NCI-H2081 treated with DMSO at 0.1 percent for 48 hours (cell line): ENCODE results near the gene SLC35G4.
"Not testable (repeated sequence)": the region's sequence is repeated elsewhere in the genome, so short reads cannot be mapped to it uniquely, and the experiment has no call there.

Experiments used
- DNase-seq: peaks from one replicate; lab custom pipeline; 2025; lab: John Stamatoyannopoulos, UW

Gene SLC35G4

DNA sequence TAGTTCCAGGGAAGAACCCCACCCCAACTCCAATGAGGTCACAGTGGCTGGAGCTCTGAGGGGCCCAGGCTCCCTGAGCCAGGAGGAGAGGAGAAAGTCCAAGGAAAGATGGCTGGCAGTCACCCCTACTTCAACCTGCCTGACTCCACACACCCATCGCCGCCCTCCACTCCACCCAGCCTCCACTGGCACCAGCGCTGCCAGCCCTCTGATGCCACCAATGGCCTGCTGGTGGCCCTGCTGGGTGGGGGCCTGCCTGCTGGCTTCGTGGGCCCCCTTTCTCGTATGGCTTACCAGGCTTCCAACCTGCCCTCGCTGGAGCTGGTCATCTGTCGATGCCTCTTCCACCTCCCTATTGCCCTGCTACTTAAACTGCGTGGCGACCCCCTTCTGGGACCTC is at the start of gene SLC35G4:
TSS of gene SLC35G4 (plus strand) at position 109 of the 400 bp plus-strand sequence. CDS start at position 109, 0 bp downstream.
- DNase-seq: not testable (repeated sequence)

DNA sequence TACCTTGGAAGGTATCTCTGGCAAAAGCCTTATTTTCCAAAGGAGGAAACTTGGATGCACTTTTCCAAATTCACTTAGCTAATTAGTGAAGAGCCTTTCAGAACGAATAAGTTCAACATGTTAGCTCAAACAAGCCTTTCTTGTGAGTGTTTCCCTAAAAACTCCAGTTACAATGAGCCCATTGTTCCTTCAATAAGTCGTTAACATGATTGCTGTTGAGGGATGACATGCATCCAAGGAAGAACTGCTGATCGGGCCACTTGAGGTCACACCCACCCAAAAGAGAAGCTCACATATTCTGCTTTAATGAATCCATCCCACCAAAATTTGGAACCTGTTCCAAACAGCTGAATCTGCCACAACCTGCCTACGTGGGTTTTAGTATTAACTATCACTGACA is 48.1 kb upstream of the SLC35G4 start:
- no peak for DNase-seq

DNA sequence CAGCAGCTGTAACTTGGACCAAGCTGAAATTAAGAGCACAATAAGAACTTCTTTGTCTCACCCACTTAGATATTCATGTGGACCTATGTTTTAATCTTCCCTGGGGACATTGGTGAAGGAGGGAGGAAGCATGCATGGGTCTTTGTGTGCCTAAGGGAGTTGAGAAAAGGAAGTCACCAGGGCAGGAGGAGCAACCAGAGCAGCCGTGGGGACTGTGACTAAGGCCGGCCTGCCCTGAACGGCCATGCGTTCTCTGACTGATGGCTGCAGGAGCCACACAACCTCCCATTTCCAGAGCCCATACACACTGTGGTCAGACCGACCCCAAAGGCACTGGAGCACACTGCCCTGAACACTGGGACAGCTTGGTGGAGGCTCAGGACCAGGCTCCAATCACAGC is 43.7 kb upstream of the SLC35G4 start:
- no peak for DNase-seq

DNA sequence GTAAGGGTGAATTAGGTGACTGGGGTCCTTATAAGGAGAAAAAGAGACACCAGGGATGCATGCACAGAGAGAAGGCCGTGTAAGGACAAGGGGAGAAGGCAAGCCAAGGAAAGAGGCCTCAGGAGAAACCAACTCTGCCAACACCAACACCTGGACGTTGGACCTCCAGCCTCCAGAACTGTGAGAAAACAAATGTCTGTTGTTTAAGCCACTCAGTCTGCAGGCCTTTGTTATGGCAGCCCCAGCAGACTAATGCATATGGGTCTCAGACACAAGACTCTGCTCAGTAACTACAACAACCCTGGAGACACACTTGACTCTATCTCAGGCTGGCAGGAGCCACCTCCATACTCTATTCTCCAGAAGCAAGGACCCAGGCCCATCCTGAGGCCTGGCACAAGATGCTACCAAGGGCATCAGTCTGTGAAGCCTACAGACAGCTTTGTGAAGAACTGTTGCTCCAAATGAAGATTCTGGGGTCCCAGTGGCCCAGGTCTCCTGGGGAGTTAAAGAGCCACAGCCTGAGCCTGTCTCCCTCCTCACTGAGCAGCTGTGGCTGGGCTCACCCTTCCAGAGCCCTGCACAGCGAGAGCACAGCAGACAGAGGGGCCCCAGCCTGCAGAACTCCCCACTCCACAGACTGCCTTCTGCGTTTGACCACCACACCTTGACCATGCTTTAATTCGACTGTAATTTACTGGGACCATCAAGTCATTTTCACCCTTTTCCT is 43.0 kb upstream of the SLC35G4 start:
- DNase-seq: no peak

DNA sequence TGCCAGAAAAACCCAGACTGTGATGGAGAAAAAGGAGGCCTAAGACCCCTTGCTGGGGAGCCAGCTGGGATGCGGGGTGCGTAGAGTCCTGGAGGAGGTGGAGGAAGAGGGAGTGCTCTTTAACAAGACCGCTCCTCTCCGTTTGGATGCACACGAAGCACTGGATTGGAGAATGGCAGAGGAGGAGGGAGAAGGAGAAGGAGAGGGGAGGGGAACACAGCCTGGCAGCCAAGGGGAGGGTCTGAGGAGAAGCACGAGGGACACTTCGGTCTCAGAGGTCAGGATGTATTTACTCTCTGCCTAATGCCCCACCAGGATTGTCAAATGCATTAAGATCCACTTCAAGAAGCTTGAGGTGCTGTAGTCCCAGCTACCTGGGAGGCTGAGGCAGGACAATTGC is 42.0 kb upstream of the SLC35G4 start:
- DNase-seq: no peak

DNA sequence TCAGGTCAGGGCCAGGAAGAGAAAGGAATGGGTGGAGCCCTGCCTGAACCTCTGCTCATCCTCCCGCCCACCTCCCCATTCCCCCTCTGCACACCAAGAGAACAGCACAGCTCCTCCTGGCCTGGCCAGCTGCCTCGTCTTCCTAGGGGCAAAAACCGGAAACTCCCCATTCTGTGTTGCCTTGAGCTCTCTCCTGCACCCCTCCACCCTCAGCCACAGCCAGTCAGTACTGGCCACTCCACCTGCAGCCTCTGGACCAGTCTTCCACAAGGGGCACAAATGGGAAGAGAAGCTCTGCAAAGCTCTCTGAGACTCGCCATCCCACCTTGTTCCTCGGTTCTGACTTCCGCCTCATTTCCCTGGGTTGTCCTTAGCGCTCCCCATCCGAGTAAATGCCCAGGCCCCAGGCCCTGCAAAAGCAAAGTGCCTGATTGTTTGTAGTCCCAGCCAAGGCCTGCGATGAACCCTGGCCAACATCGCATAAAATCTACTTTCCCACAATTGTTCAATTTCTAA is 39.3 kb upstream of the SLC35G4 start:
- no peak for DNase-seq

DNA sequence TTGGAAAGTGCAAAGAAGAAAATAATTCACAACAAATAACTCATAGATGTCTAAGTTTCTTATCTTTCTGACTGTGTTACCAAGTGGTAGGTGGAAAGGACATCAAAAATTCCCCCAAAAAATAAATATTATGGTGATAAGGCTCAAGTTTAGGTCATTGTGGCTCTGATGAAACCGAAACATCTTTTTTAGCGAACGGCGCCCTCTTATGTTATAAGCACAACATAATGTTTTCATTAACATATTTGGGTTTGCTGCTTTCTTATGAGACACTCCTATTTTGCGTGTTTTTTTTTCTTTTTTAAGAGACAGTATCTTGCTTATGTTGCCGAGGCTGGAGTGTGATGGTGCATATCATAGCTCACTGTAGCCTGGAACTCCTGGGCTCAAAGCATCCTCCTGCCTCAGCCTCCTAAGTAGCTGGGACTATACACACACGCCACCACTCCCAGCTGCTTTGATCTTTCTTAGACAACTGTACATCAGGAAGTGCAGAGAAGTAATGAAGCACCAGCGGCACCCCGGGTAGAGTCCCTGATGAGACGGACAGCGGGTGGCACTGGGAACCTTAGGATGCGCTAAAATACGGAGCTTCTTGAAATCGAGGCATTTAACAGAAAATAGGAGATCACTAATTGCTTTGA is 38.5 kb upstream of the SLC35G4 start:
- no peak for DNase-seq

DNA sequence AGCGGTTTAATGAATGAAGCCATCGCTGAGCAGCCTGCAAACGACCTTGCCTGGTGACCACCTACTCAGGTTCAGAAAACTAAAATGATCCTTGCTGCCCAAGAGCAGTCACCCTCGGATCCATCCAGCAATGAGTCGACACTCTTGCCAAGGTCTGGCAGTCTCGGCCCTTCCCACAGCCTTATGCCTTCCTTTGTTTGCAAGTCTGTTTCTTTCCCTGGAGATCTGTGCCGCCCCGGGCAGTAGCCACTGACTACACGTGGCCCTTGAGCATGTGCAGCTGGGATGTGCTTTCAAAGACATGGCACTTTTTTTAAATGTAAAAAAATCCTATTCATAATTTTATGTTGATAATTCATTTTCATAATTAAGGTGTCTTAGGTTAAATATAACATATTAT is 37.2 kb upstream of the SLC35G4 start:
- DNase-seq: no peak

DNA sequence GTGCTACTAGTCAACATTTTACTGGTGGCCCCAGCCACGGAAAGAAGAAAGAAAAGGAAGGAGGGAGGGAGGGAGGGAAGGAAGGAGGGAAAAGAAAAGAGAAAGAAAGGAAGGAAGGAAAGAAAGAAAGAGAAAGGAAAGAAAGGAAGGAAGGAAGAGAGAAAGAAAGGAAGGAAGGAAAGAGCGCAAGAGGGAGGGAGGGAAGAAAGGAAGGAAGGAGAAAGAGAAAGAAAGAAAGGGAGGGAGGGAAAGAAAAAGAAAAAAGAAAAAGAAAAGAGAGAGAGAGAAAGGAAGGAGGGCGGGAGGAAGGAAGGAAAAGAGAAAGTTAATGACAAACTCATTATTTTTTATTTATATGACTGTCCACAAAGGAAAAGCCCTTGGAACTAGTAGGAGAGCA is 34.9 kb upstream of the SLC35G4 start:
- DNase-seq: no peak

DNA sequence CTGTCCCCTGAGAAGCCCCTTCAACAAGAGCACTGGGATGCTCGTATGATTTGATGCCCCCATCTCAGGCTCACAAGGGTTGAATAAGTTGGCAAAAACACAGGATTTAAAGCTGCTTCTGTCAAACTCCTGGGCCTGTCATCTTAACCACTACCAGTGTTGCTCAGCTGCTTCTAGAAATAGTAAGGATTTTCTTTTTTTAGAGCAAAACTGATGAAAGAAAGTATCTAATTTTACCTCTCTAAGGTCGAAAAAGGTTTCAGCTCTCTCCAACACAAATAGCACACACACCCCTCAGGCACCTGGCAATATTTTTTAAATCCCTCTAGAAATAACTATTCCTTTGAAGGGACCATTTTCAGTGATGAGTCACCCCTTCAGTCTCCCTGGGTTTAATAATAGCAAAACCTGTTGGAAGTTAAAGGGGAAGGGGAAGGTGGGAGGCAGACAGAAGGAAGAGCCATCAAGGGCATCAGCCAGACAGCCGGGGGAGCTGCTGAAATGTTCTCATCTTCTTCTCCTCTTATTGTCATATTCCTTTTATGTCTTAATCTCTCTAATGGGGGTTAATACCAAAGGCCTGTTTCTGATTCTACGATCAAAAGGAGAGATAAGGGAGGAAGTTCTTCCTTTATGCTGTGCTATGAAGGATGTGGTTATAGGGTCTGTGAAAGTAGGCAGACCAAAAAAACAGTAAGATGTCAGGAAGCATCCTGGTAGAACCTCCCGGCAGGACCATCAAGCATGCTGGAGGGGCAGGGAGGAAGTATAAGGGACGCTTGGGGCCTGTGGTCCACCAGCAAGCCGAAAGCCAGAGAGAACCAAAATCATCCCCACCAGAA is 31.9 kb upstream of the SLC35G4 start:
- no peak for DNase-seq

DNA sequence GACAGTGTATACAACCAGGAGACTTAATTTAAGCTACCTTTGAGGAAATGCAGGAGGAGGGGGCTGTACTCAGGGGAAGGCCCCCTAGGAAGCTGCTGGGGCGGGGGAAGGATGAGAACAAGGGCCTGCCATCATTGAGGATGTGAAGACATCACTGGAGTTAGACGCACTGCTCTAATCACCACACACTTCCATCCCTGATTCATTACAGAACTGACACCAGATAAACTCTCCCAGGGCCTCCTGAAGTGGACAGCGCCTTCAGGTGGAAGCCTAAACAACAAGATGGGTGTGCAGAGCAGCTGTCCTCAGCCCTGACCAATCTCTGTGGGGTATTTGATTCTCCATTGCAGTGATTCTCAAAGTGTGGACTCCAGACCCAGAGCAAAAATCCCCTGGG is 30.6 kb upstream of the SLC35G4 start:
- no peak for DNase-seq

DNA sequence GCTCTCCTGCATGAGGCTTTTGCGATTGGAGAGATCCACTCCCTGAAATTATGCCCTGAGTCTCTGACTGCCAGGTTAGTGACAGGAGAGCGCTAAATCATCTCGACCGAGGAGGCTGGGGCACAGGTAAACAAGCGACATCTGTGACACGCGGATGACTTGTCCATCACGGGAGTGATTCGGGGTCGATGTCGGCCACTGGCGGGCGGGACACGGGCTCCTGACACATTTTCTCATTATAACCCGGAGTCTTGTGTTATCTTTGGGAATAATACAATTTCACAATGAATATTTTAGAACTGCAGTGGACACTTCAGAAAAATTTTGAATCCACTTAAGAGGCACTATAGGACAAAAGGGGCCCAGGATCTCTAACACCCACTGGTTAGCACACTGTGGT is 29.5 kb upstream of the SLC35G4 start:
- DNase-seq: no peak

DNA sequence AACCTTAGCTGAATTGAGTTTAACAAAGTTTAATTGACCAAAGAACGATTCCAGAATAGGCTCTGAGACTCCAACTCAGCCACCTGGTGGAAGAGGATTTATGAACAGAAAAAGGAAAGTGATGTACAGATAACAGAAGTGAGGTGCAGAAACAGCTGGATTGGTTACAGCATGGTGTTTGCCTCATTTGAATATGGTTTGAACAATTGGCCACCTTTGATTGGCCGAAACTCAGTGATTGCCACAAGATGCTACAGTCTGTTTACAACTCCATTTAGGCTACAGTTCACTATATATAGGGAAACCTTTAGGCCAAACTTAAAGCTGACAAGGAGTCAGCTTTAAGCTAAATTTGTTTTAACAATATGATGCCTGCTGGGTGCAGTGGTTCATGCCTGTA is 28.1 kb upstream of the SLC35G4 start:
- no peak for DNase-seq

DNA sequence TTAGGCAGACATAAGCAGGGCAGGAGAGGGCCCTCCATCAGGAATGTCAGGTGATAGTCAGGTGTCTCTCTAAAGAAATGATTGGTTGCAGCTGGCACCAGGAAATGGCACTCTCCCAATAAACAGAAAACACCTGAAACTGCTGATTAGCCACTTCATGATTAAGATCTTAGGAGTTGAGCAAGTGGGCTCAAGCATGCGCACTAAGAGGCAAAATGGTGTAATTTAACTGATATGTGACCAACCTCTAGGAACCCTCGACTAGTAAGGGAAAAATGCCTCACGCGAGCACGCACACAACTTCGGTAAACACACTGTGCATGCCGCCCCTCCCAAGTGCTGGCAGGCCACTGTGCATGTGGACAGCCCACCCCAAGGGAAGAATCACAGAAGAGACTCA is 23.8 kb upstream of the SLC35G4 start:
- DNase-seq: no peak

DNA sequence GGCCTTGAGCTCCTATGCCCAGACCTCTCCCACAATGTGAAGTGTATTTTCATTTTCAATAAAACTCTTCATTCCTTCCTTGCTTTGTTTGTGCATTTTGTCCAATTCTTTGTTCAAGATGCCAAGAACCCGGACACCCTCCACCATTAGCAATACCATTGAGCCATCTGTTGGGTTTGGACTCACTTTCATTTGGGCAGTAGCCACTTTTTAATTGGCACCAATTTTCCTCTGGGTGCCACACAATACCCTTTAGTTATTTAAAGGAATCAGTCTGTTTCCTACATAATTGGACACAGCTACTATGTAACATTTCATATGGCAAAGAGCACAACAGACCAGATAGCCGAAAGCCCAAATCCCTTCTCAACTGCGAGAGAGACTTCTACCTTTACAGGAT is 22.5 kb upstream of the SLC35G4 start:
- no peak for DNase-seq

DNA sequence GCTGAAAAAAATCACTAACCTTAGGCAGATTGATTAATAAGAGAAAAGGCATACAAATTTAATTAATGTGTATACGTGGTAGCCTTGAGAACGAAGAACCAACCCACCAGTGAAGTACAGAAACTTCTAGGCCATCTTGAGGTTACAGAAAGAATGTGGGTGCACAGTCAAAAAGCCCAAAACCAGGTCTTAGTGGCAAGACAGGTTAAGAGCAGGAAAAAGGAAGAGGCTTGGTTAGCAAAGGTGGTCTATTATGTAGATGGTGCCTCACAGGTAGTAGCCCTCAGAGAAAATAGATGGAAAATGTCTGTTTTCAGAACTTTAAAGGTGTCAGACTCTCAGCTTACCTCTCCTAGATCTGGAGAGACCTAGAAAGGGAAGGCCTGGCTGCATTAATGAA is 22.0 kb upstream of the SLC35G4 start:
- no peak for DNase-seq

DNA sequence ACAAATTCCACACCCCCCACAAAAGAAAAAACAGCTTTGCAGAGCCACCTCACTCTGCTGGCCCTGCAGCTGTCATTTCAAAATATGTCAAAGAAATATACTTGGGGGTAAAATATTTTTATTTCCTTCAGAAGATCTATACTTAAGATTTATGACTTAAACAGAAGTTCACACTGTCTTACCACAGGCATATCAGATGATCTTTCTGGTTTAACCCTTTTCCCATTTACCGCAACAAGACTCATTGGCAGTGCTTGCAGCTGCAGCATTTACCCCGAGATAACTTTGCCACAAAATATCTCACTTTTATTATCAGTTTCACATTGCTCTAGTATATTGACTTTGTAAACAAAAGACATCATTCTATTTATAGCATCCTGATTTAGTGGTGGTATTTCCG is 21.6 kb upstream of the SLC35G4 start:
- no peak for DNase-seq

DNA sequence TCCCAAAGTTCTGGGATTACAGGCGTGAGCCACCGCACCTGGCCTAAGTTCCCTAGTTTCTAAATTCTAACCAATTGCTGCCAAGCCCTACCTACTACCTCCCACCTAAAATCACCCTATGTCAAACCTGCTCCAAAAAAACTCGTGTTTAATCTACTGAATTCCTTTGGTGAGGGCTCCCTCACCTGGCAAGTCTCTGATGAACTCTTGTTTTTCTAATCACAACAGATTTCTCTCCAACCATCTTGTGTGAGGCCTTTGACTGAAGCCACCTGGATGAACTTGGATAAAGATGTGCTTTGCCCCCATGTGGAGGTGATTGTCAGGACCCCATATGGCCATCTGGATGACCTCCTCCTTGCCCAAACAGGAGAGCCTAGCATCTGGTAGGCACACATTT is 17.4 kb upstream of the SLC35G4 start:
- no peak for DNase-seq

DNA sequence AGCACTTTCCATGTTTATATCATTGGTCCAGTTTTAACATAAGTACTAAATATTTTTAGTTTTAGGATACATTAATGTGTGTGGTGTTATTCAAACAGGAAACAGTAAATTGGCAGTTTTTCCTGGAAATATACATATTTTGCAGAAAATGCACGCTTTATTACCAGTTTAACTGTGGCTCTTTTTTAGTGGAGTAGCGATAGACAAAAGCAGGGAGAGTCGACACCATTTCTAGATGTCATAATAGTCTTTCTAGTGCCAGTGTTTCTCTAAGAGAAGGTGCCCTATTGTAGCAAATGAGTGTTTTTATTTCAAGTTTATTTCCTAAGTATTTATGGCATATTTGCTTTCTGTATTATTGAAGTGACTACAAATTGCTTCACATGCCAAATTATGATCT is 9.1 kb upstream of the SLC35G4 start:
- DNase-seq: no peak

DNA sequence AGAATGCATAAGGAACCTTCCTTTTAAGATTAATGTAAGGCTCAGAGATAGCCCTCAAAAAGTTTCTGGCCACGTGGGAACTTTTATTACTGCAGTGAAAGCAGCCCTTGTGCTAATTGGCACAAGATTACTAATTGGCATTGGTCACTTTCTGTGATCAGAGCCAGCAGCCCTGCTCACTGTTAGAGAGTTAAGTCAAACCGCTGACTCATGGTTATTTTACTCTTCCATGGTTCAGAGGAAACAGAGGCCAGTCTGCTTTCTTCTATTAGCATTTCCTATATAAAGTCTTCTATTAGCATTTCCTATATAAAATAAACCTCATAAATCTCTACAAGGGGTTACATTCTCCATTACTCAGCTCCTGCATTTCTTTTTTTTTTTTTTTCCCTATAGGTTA is 1.5 kb upstream of the SLC35G4 start:
- DNase-seq: no peak

DNA sequence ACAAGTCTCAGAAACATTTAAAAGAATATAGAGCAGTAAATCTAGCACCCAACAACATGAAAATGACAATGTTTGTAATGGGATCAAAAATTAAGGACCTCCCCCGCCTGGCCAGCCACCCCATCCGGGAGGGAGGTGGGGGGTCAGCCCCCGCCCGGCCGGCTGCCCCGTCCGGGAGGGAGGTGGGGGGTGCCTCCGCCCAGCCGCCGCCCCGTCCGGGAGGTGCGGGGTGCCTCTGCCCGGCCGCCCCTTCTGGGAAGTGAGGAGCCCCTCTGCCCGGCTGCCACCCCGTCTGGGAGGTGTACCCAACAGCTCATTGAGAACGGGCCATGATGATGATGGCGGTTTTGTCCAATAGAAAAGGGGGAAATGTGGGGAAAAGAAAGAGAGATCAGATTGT is 778 bp upstream of the SLC35G4 start:
- not testable (repeated sequence) for DNase-seq

DNA sequence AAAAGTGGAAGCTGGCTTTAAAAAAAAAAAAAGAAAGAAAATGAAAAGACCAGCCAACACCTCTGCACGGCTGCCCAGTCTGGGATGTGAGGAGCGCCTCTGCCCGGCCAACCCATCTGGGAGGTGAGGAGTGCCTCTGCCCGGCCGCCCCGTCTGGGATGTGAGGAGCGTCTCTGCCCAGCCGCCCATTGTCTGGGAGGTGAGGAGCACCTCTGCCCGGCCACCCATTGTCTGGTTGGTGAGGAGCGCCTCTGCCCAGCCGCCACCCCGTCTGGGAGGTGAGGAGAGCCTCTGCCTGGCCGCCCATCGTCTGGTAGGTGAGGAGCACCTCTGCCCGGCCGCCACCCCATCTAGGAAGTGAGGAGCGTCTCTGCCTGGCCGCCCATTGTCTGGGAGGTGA is 3.7 kb downstream of the SLC35G4 start:
- not testable (repeated sequence) for DNase-seq

DNA sequence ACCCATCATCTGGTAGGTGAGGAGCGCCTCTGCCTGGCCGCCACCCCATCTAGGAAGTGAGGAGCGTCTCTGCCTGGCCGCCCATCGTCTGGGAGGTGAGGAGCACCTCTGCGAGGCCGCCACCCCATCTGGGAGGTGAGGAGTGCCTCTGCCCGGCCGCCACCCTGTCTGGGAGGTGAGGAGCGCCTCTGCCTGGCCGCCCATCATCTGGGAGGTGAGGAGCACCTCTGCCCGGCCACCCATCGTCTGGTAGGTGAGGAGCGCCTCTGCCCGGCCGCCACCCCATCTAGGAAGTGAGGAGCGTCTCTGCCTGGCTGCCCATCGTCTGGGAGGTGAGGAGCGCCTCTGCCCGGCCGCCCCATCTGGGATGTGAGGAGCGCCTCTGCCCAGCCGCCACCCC is 4.2 kb downstream of the SLC35G4 start:
- DNase-seq: not testable (repeated sequence)
